ENCODE data around the gene DOCK9.

- no peak for TF ChIP-seq POLR2A (IDR thresholded peaks at IDR 0.05; ENCODE audit: low read depth, low read length)
- no peak for TF ChIP-seq TAF1 (IDR thresholded peaks at IDR 0.05; ENCODE audit: low read depth, low read length)
- no peak for TF ChIP-seq POU2F2 (IDR thresholded peaks at IDR 0.05; ENCODE audit: low read depth, low read length)
- no peak for TF ChIP-seq POLR2AphosphoS5 (IDR thresholded peaks at IDR 0.05; ENCODE audit: low read depth, low read length)
Observed at GRCh38 chr13:99003851-99004471, 26.1 kb upstream of the DOCK9 start.
